Left kidney (tissue), 8 donors: ENCODE results near the gene RALB. TPM values are rescaled to one million over a fixed set of nuclear protein-coding genes. Genes with fewer than 3 reads are reported as not detected.
A peak's percentile ranks its signal among the peaks of the same experiment; 100 is the strongest.

Experiments used
- DNase-seq: peaks from one replicate; pipeline ENCODE4 v3.0.0-alpha.2; 2013
- long read RNA-seq, 8 donors: transcript quantifications; one replicate each; lab custom pipeline, GENCODE V29; 2026
- polyA plus RNA-seq: library from polyadenylated mRNA; unstranded; fragments of 120-200 nt; gene quantifications from one replicate; pipeline ENCODE4 v1.2.1, GENCODE V29; 2013; ENCODE audit not compliant: insufficient read length

Gene RALB, protein sequence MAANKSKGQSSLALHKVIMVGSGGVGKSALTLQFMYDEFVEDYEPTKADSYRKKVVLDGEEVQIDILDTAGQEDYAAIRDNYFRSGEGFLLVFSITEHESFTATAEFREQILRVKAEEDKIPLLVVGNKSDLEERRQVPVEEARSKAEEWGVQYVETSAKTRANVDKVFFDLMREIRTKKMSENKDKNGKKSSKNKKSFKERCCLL
- 73.5 TPM for polyA plus RNA-seq
- long read RNA-seq, donor 1, transcript RALB-201 (5 exons, 2,344 nt) = major isoform, 21 of 55 reads
- long read RNA-seq, donor 1, transcript RALB-203 (5 exons, 1,252 nt) = minor isoform, 9 of 55 reads
- long read RNA-seq, donor 1, partial matches to known transcripts = 25 of 55 reads
- long read RNA-seq, donor 1, other reads (novel, unspliced or antisense) = 0 of 55 reads
- long read RNA-seq, donor 2, transcript RALB-201 (5 exons, 2,344 nt) = major isoform, 10 of 29 reads
- long read RNA-seq, donor 2, transcript RALB-203 (5 exons, 1,252 nt) = minor isoform, 7 of 29 reads
- long read RNA-seq, donor 2, partial matches to known transcripts = 12 of 29 reads
- long read RNA-seq, donor 2, other reads (novel, unspliced or antisense) = 0 of 29 reads
- long read RNA-seq, donor 3, transcript RALB-203 (5 exons, 1,252 nt) = minor isoform, 7 of 31 reads
- long read RNA-seq, donor 3, transcript RALB-201 (5 exons, 2,344 nt) = major isoform, 17 of 31 reads
- long read RNA-seq, donor 3, partial matches to known transcripts = 7 of 31 reads
- long read RNA-seq, donor 3, other reads (novel, unspliced or antisense) = 0 of 31 reads
- long read RNA-seq, donor 4 = 0 reads
- long read RNA-seq, donor 5, transcript RALB-201 (5 exons, 2,344 nt) = major isoform, 29 of 72 reads
- long read RNA-seq, donor 5, transcript RALB-203 (5 exons, 1,252 nt) = minor isoform, 24 of 72 reads
- long read RNA-seq, donor 5, partial matches to known transcripts = 17 of 72 reads
- long read RNA-seq, donor 5, other reads (novel, unspliced or antisense) = 0 of 72 reads
- long read RNA-seq, donor 6, transcript RALB-203 (5 exons, 1,252 nt) = minor isoform, 9 of 42 reads
- long read RNA-seq, donor 6, transcript RALB-201 (5 exons, 2,344 nt) = major isoform, 19 of 42 reads
- long read RNA-seq, donor 6, partial matches to known transcripts = 14 of 42 reads
- long read RNA-seq, donor 6, other reads (novel, unspliced or antisense) = 0 of 42 reads
- long read RNA-seq, donor 7, transcript RALB-201 (5 exons, 2,344 nt) = major isoform, 19 of 55 reads
- long read RNA-seq, donor 7, transcript RALB-203 (5 exons, 1,252 nt) = minor isoform, 18 of 55 reads
- long read RNA-seq, donor 7, partial matches to known transcripts = 17 of 55 reads
- long read RNA-seq, donor 7, other reads (novel, unspliced or antisense) = 0 of 55 reads
- long read RNA-seq, donor 8, transcript RALB-201 (5 exons, 2,344 nt) = major isoform, 8 of 19 reads
- long read RNA-seq, donor 8, partial matches to known transcripts = 10 of 19 reads
- long read RNA-seq, donor 8, other reads (novel, unspliced or antisense) = 0 of 19 reads

DNA sequence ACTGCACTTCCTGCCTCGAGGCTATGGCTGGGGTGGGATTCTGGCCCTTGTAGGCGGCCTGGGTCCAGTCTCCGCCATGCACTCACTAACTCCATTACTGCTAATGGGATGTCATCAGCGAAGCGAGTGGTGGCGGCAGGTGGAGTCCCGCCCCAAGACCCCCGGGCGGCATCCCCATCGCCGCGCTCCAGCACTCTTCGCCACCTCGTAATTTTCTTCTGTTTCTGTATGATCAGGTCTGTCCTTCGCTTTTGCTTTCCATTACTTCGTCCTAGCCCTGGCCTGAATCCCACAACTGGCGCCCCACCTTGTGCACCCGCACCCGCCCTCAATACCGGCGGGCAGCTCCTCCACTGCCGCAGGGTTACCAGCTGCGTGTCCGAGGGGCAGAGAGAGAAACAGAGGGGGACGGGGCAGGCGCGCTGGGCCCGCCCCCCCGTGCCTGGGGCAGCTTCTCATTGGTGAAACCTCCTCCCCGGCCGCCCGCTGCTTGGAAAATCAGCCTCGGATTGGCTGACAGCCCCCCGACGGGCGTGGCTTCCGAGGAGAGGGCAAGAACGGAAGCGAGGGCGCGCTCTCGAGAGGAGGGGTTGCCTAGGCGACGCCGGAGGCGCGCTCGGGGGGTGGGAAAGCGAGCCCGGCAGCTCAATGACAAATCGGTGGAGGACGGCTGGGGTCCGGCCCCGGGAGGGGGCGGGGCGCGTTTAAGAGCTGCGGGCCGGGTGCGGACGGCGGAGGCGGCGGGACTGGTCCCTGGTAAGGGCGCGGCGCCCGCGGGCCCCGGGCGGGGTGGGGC lies at the start of gene RALB:
Gene RALB (plus strand): TSS at position 628 of the 796 bp plus-strand sequence. CDS start 25,813 bp downstream, outside the sequence.
- peak; percentile 98 for DNase-seq

DNA sequence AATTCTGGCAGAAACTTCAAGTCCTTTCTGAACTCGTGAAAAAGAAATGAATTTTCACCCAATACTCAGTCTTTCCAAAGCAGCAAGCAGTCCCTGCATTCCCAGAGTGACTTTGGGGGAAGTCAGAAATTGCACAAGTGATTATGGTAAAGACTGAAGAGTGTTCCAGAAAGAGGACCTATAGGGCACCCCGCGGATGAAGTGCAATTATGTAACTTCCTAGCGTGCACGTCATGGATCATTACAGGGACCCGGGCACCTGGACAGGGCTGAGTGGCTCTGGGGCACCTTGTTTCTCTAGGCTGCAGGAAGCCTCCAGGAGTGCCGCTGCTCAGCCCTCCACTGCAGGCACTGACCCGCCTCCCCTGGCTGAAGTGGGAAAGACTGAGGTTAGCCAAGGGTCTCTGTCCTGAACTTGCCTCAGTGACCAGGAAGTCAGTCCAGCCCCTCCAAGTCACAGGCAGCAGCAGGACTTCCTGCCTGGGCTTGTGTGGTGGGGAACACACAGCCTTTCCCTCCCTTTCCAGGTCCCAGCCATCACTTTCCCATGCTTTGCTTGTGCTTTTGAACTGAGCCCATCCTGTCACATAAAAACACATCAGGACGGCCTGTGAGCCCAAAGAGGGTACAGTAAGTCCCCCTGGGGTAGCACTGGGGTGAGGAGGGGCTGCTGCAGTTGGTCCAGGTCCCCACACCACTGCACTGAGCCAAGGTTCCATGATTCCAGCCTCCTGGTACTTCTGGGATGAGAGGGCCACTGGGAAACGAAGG lies 49.2 kb upstream of the RALB start:
- DNase-seq = no peak

DNA sequence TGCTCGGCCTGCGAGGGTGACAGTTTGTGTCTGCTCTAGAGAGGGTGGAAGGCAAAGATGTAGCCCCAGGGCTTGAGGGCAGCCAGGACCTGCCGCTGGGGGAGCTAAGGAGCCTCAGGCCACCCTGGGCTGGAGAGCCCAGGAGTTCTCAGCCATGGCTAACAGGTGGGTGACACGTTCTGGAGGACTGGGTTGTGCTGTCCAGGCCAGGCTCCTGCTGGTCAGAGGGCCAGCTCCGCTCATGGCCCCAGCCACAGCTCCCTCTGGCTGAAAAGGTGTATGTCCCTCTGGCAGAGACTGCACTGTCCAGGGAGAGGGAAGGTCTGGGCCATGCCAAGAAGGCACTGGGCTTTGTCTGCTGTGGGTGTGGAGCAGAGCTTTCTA lies 48.6 kb upstream of the RALB start:
- no peak for DNase-seq

DNA sequence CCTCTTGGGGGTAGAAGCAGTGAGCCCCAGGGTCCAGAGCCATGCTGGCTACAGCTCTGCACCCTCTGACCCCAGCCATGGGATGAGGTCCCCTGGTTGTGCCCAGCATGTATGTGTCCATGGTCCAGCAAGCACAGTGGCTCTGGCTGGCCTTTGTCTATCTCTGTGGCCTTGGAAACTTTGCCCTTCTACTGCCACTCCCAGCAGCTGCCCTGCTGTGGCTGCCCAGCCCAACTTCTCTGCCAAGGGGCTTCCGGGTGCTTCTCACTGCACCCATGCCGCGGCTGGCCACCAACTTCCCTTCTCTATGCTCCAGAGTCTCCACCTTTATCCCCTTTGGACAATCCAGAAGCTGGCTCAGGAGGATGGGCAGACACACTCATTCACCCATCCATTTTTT lies 48.2 kb upstream of the RALB start:
- DNase-seq = no peak

DNA sequence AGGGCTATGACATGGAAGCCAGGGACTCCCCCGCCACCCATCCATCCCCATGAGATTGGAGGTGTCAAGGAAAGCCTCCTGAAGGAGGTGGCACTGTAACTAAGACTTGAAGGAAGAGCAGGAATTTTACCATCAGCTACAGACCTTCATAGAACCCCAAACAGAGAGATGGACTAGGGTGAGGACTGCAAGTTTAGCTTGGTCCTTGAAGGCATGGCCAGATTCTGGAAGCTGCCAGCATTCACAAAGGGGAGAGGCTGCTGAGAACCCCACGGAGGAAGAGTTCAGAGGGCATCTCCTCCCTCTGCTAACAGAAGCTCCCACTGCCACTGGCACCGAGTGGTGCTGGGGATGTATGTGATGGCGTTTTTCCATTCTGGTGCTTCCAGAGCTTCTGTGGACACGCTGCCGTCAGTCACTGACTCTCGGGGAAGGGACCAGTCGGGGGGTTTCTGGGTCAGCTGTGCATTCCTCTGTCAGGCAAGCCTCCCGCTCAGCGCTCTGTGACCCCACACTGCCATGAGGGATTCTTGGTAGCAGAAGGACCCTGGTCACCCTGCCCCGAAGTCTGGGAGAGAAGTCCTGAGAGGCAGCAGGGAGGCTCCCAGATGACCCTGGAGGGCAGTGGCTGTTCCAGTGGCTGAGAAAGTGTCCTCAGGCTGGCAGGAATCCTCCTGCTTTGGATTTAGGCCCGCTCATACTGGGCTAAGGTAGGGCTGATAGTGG lies 47.5 kb upstream of the RALB start:
- no peak for DNase-seq

DNA sequence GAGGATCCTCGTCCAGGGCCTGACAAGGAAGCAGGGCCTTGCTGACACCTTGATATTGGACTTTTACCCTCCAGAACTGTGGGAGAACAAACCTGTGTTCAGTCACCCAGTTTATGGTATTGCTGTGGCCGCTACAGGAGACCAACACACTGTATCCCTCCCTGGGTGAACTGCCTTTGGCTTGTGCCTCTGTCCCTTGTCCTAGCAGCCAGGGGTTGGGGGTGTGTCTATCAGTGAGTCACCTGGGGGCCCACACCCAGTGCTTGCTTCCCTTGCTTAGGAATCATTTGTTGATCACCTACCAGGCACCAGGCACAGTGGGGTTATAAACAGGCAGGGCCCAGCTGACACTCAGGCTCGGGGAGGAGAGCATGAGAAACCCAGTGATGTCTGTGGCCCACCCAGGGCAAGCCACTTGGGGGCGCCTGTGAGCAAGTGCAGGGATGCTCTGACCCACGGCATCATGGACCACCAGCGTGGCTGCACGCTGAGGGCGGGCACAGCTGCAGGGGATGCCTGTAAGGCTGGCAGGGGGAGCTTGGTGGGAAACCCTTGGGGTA lies 46.5 kb upstream of the RALB start:
- no peak for DNase-seq

DNA sequence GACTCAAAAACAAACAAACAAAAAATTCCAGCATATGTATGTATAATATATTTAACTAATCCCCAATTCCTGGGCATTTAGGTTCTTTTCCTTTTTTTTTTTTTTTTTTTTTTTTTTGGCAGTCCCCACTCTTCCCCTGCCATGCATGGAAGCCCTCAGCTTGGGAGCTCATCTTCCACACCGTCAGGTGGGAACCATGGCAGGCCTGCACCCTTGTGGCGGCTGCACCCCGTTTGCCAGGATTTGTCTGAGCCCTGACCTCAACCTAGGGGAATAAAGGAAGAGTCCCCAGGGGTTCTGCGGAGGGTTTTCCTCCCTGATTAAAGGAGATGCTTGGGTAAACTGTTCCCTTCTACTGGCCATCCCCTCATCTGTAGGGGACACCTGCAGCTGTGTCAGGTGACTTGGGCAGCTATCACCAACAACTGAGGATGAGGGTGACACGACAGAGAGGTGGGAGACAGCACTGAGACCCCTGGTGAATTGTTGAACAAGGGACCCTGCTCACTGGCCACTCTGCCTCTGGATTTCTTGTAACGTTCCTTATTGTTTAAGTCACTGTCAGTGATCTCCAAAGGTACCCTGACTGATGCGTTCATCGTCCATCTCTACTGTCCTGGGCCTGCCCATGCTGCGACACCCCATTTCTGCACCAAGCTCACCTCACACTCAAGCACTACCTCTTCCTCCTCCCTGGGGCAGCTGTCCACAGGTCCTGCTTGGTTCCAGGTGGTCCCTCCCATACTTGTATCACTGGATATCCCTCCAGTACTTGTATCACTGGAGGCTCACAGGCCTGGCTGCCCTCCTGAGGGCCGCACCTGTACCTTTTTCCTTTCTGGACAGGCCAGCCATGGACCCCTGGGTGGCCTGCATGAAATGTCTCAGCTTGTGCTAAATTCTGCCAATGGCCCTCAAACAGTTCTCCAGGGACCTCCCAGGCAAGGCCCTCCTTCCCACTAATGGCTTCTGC lies 44.0 kb upstream of the RALB start:
- no peak for DNase-seq

DNA sequence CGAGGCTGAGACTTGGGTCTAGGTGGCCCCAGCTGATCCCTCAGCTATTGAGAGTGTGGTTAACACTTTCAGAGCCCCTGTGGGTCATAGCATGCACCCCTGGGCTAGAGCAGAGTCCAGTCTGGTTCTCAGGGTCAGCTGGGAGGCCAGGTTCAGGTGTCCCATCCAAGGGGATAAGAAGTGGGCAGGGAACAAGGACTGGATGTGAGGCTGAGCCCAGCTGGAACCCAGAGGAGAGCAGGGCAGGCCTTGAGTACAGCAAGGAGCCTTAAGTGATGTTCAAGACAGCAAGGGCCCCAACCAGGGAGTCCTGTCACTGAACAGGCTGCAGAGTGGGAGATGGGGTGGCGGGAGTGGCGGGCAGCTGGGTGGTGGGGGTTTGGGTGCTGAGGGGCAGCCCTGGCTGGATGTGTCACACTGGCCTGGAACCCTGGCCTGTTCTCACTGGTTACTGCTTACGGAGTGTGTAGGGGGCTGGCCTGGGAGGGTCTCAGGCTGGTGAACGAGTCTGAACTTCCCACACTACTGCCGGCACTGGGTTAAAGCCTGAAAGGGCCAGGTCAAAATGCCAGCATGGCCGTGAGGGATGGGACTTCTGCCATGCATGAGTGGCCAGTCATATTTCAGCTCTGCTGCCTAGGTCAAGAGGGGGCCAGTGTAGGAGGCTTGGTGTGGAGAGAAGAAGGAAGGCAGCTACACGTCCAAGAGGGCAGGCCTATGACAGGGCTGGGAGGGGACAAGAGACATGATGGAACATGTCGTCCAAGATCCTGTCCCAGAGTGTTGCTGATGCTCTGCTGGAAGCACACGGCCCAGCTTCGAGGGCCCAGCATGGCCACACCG lies 43.0 kb upstream of the RALB start:
- no peak for DNase-seq

DNA sequence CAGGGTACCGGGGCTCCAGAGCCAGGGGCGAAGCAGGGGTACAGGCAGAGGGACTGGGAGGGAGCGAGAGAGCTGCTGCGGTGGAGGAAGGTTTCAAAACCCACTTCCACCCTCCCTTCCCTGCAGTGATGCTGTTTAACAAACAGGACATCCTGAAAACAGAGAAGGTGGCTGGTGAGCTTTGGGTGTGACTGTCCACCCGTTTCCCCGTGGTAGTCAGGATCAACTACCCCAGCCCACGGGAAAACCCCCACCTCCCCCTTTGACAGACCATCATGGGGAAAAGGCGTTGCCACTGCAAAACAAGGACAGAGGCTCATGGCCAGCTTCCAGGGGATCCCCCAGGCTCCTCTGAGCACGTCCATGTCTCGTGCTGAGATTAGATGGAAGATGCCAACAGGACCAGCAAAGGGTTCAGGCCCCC lies 42.4 kb upstream of the RALB start:
- DNase-seq = no peak

DNA sequence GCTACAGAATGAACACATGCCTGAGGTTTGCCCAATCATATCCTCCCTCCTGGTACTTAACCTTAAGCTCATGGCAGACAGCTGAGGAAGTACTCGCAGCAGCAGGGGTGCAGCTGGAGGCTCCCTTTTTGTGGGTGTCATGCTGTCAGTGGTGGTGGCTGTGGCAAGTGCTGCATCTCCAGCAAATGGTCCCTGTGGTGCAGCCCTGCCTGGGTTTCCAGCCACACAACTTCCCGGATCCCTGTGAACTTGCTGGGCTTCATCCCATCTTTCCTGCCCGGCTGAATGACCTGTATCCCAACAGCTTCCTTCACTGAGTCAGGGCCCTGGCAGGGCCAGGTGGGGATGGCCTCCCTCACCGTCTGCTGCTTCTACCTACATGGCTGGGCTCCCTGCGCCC lies 34.5 kb upstream of the RALB start:
- DNase-seq = no peak

DNA sequence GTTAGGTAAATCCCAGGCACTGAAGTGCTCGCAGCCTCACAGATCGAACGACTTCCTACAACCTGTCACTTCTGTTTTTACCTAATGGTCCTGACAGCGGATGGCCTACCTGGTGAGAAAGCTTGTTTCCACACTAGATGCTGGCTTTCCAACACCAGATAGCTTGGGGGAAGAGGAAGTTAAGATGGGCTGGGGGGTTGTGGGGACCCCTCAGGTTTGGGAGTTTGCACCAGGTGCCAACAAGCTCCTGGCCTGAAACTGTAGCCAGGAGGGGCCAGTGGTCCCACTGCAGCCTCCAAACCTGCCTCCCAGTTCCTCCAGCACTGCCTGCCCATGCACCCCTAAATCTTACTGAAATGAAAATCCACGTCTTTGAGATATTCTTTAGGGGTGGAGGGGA lies 33.4 kb upstream of the RALB start:
- no peak for DNase-seq

DNA sequence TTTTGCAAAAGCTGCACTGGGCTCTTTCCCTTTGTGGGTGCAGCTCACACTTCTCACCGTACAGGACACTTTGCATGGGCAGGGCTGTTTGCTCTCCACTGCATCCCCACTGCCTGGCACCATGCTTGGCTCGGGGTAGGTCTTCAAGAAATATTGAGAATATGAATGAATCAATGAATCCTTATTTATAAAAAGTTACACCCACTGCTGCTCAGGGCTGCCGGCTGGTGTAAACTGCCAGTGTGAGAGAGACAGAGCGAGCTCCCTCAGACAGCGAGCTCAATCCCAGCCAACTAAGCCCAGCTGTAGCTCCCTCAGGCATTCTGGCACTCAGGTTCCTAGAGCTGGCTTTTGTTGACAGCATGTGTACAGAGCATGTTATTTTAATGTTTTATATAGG lies 32.9 kb upstream of the RALB start:
- no peak for DNase-seq

DNA sequence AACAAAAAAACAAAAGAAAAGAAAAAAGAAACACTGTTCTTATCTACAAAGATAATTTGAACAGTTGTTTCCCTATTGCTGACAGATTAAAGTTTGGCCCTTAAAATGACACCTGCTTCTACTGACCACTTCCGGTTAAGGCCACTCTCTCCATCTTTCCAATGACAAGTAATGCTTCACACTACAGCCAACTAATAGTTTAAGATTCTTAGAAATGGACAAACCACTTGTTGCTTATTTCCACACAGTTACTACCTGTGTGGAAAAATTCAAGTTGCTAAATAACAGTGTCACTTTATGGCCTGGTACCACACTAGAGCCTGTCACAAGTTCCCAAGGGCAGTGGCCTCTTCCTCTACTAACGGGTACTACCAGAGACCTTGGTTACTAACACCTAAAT lies 31.9 kb upstream of the RALB start:
- no peak for DNase-seq

DNA sequence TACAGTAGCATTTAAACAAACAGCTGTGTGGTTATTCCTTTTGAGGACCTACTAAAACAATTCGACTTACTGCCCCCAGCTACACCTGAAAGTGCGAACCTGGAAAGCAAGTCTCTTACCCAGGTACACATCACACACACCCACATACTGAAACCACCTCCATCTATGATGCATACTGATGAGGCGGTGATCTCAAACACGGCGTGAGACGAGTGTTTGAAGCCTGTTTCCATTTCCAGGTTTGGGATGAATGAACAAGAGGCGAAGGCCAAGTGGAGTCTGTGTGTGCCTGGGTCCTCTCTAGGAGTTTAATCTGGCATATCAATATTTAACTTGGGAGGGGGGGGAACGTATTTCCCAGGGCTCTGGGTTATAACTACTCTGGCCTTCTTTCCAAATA lies 31.0 kb upstream of the RALB start:
- no peak for DNase-seq

DNA sequence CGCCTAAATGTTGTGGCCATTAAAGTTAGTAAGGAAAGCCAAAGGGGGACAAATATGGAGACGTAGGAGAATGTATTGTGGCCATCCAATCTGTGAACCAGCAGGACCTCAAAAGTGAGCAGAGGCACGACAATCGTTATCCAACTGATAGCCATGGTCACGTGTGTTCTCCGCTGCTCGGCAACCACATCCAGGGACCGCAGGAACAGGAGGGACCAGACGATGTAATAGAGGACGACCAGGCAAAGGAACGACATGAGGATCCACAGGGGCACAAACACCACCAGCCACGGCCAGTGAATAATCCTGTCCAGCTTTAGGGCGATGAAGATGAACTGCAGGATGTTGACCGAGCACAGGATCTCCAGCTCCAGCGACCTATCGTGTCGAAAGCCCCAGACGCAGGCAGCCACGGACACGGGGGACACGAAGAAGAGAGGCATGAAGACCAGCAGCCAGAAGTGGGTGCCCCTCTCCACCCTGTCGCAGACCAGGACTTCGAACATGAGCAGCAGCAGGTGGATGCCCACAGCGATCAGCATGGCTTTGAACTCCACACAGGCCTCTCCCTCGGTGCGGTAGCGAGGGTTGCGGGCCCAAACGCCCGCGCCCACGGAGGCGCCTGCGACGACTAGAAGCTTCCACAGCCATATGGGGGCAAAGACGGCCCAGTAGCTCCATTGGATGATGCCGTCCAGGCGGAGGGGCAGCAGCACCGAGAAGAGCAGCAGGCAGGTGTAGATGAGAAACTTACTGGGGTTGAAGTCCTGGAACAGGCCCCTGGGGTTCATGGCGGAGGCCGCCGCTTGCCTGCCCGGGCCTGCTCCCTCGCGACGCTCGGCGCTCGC lies 30.2 kb upstream of the RALB start:
- DNase-seq = no peak
